Muscle of arm (tissue), 12 donors: Measurements from ENCODE around the gene TMEM255B. TPM values are rescaled to one million over a fixed set of nuclear protein-coding genes. Genes with fewer than 3 reads are reported as not detected.
"Not testable (repeated sequence)": the region's sequence is repeated elsewhere in the genome, so short reads cannot be mapped to it uniquely, and the experiment has no call there.

Source experiments
- DNase-seq: peaks from one replicate; pipeline ENCODE4 v3.0.0-alpha.2; 2013
- polyA plus RNA-seq, 12 donors: library from polyadenylated mRNA; unstranded; fragments of 120-200 nt; gene quantifications; one replicate each; pipeline ENCODE4 v1.2.1, GENCODE V29; 2013; ENCODE audit not compliant: insufficient read length in 12 of 12

TMEM255B gene
- polyA plus RNA-seq, 12 donors = 4.6 to 12.2 (median 6.0) TPM; not detected in 2

DNA sequence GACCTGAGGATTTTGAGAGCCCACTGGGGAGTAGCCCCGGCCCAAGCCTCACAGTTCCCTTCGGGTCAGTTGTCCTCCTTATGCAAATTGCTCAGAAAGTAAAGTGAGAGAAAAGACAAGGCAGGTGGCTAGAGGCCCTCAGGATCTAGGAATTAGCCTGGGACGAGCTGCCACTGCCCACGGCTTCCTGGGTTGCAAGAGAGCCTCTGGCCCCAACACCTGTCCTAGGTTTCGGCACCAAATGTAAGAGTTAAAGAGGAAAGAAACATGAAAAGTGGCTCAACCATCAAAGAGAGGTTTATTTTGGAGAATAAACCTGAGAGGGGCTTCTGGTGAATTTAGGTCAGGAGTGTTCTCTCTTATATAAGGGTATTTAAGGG is 25.6 kb downstream of the TMEM255B start:
- no peak for DNase-seq

- DNase-seq = no peak
Observed at GRCh38 chr13:113785051-113786010, 26.3 kb downstream of the TMEM255B start.

DNA sequence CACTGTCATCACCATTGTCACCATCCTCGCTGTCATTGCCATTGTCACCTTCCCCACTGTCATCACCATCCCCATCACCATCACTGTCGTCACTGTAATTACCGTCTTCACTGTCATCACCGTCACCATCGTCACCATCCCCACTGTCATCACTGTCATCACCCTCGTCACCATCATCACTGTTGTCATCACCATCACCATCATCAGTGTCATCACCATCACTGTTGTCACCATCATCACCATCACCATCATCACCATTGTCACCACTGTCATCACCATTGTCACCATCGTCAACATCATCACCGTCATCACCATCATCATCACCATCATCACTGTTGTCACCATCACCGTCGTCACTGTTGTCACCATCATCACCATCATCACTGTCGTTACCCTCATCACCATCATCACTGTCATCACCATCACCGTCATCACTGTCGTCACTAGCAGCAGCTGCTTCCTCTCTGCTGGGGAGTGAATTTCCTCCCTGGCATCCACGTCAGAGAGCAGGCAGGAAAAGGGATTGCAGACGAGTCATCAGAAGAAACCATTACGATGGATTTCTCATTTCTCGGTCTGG is 27.3 kb downstream of the TMEM255B start:
- DNase-seq = no peak

DNA sequence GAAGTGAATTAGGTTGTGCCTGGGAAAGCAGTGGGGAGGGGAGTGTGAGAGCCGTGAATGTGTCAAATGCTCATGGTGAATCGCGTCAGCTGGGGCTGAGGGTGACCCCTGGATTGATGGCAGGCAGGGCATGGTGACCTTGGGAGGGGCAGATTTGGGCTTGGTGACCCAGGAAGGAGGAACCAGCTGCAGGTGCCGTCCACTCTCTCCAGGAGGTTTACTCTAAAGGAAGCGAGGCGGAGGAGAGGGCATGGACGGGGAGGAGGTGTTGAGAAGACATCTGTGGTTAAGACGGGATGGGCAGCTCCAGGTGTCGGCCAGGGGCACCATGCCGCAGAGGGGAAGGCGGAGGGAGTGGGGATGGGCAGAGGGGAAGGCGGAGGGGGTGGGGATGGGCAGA is 28.7 kb downstream of the TMEM255B start:
- DNase-seq = no peak

GRCh38 chr13:113788413-113789135 is 29.5 kb downstream of the TMEM255B start:
- no peak for DNase-seq

DNA sequence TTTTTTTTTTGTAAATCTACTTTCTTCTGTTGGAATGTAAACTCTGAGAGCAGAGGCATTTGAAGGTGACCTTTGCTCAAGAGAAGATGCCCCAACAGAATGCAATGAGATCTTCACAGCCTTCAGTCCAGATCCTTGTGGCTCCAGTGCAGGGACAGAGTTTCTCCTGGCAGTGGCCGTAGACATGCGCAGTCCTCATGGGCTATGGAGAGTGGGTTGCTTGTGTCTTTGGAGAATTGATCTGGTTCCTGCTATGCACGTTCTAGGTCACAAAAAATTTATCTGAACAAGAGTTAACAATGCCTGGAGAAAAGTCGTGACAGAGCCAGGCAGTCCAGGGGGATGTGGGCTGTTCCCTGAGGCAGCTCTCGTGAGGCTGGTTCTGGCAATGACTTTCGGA is 30.1 kb downstream of the TMEM255B start:
- no peak for DNase-seq

DNA sequence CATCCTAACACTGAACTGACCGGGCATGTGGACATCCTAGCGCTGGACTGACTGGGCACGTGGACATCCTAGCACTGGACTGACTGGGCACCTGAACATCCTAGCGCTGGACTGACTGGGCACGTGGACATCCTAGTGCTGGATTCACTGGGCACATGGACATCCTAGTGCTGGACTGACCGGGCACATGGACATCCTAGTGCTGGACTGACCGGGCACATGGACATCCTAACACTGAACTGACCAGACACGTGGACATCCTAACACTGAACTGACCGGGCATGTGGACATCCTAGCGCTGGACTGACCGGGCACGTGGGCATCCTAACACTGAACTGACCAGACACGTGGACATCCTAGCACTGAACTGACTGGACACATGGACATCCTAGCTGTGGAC is 30.9 kb downstream of the TMEM255B start:
- DNase-seq = not testable (repeated sequence)

GRCh38 chr13:113791226-113791625 is 32.2 kb downstream of the TMEM255B start:
- no peak for DNase-seq

GRCh38 chr13:113791761-113792160 is 32.7 kb downstream of the TMEM255B start:
- no peak for DNase-seq

DNA sequence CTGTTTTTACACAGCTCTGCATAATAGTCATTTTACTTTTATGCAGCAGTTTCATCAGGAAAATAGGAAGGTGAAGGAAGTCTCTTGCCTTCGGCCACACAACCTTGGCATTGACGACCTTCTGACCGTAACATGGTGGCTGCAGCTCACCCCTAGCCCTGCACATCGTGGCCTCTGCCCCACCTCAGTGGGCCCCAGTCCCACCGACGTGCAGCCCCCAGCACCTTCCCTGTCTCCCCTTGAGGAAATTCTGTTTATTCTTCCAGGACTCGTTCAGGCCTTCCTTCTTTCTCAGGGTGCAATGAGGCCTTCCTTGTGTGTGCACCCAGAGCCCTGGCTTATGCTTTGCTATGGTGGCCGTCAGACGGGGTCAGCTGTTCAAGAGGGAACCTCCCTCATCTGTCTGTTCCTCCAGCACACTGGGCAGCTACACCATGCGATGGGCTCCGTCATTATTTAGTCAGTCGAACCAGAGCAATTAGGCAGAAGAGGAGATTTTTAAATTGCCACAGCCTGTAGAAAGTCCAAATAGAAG is 33.3 kb downstream of the TMEM255B start:
- DNase-seq = no peak

- no peak for DNase-seq
Observed at GRCh38 chr13:113792886-113793717, 34.1 kb downstream of the TMEM255B start.

DNA sequence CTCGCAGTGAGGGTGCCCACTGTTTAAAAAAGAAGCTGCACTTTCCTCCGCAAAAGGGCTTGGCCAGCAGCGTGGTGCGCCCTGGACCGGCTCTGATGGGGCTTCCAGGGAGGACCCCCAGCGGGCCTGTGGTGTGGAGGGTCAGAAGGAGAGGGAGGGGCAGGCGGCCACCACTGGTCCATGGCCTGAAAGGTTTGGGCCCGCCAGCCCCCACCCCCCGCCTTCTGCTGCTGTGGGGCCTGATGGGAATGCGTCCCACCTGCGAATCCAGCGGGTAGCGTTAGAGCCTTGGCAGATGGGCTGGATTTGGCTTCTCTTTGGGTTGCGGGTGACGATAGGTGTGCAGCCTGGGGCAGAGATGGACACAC is 34.7 kb downstream of the TMEM255B start:
- no peak for DNase-seq

DNA sequence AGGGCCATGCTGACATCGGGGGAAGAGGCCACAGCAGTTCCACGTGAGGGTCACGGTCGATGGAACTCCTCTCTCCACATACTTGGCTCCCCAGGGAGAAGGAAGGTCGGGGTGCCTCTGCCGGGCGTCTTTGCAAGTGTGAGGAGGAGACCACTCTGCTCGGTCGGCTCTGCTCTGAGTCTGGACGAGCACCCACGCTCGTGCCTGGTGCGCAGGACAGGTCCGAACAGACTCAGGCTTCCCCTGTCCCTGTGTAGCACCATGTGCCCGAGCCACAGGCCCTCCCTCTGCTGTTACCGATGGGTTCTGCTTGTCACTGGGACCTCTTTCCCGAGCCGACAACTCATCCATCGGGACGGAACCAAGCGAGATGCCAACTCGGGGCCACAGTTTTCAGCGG is 35.1 kb downstream of the TMEM255B start:
- DNase-seq = no peak

GRCh38 chr13:113794764-113795173 is 35.7 kb downstream of the TMEM255B start:
- no peak for DNase-seq

GRCh38 chr13:113795362-113795761 is 36.3 kb downstream of the TMEM255B start:
- not testable (repeated sequence) for DNase-seq

- no peak for DNase-seq
Observed at GRCh38 chr13:113796211-113796963, 37.4 kb downstream of the TMEM255B start.

DNA sequence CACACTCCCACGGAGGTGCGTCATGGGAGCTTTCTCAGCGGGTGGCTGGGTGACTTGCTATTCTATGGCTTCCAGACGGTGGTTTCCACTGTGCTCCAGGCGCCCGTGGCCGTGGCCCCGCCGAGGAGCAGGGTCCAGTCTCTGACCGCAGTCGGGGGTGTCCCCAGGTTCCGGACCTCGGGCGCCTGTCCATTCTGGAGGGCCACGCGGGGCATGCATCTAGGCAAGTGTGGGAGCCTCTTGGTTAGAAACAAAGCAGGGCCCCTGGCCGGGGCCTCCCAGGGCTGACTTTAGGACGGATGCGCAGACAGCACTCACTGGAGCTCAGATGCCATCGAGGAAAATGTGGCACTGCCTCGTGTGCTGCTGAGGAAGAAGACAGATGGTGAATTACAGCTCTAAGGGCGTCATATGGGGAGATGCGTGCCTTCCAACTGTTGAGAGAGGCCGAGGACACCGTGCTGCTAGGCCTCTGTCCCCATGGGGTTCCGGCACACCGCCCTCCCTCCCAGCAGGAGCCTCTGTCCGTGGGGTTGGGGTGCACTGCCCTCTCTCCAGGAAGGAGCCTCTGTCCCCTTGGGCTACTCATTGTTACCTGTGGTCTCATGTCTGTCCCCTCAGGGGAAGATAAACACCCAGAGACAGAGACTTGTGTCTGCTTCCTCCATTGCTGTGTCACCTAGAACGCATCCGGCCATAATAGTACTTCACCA is 38.1 kb downstream of the TMEM255B start:
- no peak for DNase-seq

GRCh38 chr13:113798200-113798811 is 39.3 kb downstream of the TMEM255B start:
- no peak for DNase-seq

GRCh38 chr13:113800576-113800926 is 41.5 kb downstream of the TMEM255B start:
- DNase-seq = no peak
